GM12801 (cell line): Measurements from ENCODE around the gene CTDNEP1.

Source experiments
- CTCF ChIP-seq: IDR thresholded peaks from one replicate; pipeline ENCODE4 v1.5.1; 2011; ENCODE audit warnings: control low read depth; ENCODE audit not compliant: insufficient read length; ENCODE audit errors: extremely low read depth

CTDNEP1 gene

GRCh38 chr17:7283471-7284216 is 32.1 kb upstream of the CTDNEP1 start:
- no peak for TF ChIP-seq CTCF

- TF ChIP-seq CTCF, result no peak
These were observed 31.3 kb upstream of the CTDNEP1 start for GRCh38 chr17:7282752-7283321.

GRCh38 chr17:7281953-7282751 is 30.6 kb upstream of the CTDNEP1 start:
- TF ChIP-seq CTCF, result no peak

- TF ChIP-seq CTCF, result no peak
These were observed 29.8 kb upstream of the CTDNEP1 start, which contains the start of gene SLC2A4 for GRCh38 chr17:7281074-7281952. Gene SLC2A4 (plus strand): TSS chr17:7281718. CDS start chr17:7281935, 217 bp downstream.

- no peak for TF ChIP-seq CTCF
These were observed 29.1 kb upstream of the CTDNEP1 start for GRCh38 chr17:7280519-7281073.

- TF ChIP-seq CTCF, result no peak
These were observed 27.9 kb upstream of the CTDNEP1 start for GRCh38 chr17:7279448-7279847.
